Measurements from ENCODE around the gene DTD1. TPM values are rescaled to one million over a fixed set of nuclear protein-coding genes. Genes with fewer than 3 reads are reported as not detected.

The DTD1 gene
- total RNA-seq, 4 donors from 2014 or later = 31.0 to 49.8 (median 39.7) TPM

DNA sequence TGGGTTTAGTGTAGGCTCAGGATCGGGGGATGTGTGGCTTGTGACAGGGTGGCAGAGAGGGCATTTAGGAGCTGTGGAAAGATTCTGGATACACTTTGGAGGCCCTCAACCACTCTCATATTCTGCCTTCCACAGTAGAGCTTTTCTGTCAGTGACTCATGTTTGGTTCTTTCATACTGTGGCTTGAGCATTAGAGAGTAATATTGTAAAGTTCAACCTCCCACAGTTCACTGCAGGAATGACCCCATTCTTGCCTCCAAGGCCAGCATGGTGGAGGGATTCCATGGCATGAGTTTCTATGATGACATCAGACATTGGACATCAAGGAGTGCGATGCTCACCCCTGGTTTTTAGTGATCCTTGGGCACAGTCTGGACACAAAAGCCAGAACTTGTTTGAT is 50.9 kb downstream of the DTD1 start:
- Histone ChIP-seq H3K36me3 (peaks cover 0 to 5% (median 0%) of the 10 kb centered on the region in 3 donors), H3K4me3 (no peak overlapping the region), H3K4me1 (peaks cover 0 to 6% (median 0%) of the 10 kb centered on the region in 4 donors), H3K9me3 (no peaks in the 10 kb centered on the region), H3K27me3 (no peaks in the 10 kb centered on the region), H3K27ac (no peak overlapping the region)
- 78 to 85% methylated on average over 2 of the region's 2 CpGs for WGBS, 2 donors
- TF ChIP-seq, protein P1, sequence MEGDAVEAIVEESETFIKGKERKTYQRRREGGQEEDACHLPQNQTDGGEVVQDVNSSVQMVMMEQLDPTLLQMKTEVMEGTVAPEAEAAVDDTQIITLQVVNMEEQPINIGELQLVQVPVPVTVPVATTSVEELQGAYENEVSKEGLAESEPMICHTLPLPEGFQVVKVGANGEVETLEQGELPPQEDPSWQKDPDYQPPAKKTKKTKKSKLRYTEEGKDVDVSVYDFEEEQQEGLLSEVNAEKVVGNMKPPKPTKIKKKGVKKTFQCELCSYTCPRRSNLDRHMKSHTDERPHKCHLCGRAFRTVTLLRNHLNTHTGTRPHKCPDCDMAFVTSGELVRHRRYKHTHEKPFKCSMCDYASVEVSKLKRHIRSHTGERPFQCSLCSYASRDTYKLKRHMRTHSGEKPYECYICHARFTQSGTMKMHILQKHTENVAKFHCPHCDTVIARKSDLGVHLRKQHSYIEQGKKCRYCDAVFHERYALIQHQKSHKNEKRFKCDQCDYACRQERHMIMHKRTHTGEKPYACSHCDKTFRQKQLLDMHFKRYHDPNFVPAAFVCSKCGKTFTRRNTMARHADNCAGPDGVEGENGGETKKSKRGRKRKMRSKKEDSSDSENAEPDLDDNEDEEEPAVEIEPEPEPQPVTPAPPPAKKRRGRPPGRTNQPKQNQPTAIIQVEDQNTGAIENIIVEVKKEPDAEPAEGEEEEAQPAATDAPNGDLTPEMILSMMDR (IDR thresholded peaks at IDR 0.05) = no peak
- no peak for TF ChIP-seq EP300 (IDR thresholded peaks at IDR 0.05)
- TF ChIP-seq POLR2A (IDR thresholded peaks at IDR 0.05) = no peak
- no peak for DNase-seq (ENCODE audit: low spot score in 2 of 2)

DNA sequence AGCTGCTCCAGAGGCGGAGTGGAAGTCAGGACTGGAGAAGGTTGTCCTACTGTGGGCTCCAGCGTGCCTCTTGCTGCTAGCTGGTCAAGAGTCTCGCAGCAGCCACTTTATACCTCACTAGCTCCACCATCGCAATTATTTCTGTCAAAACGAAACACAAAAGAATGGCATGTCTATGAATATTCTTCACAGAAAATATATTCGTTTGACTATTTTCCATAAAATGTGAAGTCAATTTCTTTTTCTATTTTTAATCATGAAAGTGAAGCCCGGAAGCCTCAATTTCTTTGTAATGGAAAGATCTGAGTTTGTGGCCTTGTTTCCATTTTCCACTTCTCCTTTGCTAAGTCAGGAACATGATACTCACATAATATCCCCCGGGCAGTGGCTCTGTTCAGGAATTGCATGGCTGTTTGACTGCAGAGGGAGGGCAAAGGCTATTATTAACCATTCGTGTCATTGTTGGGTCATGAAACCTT is 51.7 kb downstream of the DTD1 start:
- peaks cover 0 to 5% (median 0%) of the 10 kb centered on the region in 3 donors for H3K36me3 ChIP-seq
- H3K4me3 ChIP-seq = no peak overlapping the region
- peaks cover 0 to 6% (median 0%) of the 10 kb centered on the region in 4 donors for H3K4me1 ChIP-seq
- H3K9me3 ChIP-seq = no peaks in the 10 kb centered on the region
- DNase-seq (ENCODE audit: low spot score in 2 of 2) = no peak
- TF ChIP-seq EP300 (IDR thresholded peaks at IDR 0.05) (no peak), POLR2A (IDR thresholded peaks at IDR 0.05) (no peak)
- TF ChIP-seq, protein P1 (IDR thresholded peaks at IDR 0.05) = no peak
- H3K27ac ChIP-seq = peak overlapping the region in 1 of 4 donors; percentile 21
- no peaks in the 10 kb centered on the region for H3K27me3 ChIP-seq
- 60 to 62% methylated on average over 9 of the region's 9 CpGs for WGBS, 2 donors

DNA sequence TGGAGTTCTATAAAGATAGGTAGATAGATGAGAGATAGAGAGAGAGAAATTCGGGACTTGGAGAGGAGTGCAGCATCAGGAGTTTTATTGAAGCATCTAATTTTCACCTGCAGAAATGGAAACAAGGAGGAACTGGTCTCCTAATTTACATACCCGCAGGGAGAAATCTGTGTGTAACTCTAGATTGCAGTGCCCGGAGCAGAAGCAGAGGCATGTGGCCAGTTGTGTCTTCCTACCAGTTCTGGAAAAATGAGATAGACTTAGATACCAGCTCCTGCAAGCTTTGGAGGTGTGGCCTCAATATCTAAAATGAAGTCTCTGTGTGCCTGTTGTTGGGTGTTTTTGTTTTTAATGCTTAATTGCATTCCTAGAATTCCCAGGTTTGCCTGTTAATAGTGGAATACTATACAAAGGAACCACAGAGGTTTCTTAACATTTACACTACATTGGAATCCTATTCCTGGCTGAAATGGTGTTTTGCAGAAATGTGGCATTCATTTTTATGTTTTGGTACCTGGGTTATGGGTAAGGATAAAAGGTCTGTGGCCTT is 57.4 kb downstream of the DTD1 start:
- H3K27me3 ChIP-seq = no peaks in the 10 kb centered on the region
- no peak for DNase-seq (ENCODE audit: low spot score in 2 of 2)
- WGBS, 2 donors = 77 to 82% methylated on average over 3 of the region's 3 CpGs
- no peaks in the 10 kb centered on the region for H3K9me3 ChIP-seq
- TF ChIP-seq, protein P1 (IDR thresholded peaks at IDR 0.05) = no peak
- TF ChIP-seq EP300 (IDR thresholded peaks at IDR 0.05) = no peak
- TF ChIP-seq POLR2A (IDR thresholded peaks at IDR 0.05) = no peak
- H3K36me3 ChIP-seq = no peaks in the 10 kb centered on the region
- H3K27ac ChIP-seq = no peak overlapping the region
- peaks cover 0 to 5% (median 0%) of the 10 kb centered on the region in 4 donors for H3K4me1 ChIP-seq
- no peak overlapping the region for H3K4me3 ChIP-seq

DNA sequence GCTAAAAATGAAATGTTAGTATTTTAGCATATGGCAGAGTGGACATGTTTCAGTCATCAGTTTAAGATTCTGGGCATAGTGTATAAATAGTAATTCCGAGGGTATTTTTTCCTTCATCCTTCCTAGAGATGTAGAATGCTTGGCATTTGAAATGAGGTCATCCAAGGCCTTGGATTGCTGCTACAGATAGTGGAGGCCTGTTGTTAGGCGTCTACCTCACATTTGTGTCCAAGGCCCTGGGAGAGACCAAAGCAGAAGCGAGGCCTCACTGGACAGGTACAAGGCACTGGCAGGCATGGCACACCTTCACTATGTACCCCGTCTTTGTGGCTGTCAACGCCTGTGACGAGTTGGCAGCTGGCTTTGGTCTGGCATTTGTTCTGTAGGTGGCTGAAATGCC is 58.0 kb downstream of the DTD1 start:
- Histone ChIP-seq H3K4me3 (no peak overlapping the region), H3K4me1 (peaks cover 0 to 5% (median 0%) of the 10 kb centered on the region in 4 donors), H3K9me3 (no peaks in the 10 kb centered on the region), H3K27ac (no peak overlapping the region), H3K27me3 (no peaks in the 10 kb centered on the region), H3K36me3 (no peaks in the 10 kb centered on the region)
- WGBS, 2 donors = 81 to 85% methylated on average over 6 of the region's 6 CpGs
- TF ChIP-seq EP300 (IDR thresholded peaks at IDR 0.05) (no peak), POLR2A (IDR thresholded peaks at IDR 0.05) (no peak)
- TF ChIP-seq, protein P1 (IDR thresholded peaks at IDR 0.05) = no peak
- DNase-seq (ENCODE audit: low spot score in 2 of 2) = no peak

DNA sequence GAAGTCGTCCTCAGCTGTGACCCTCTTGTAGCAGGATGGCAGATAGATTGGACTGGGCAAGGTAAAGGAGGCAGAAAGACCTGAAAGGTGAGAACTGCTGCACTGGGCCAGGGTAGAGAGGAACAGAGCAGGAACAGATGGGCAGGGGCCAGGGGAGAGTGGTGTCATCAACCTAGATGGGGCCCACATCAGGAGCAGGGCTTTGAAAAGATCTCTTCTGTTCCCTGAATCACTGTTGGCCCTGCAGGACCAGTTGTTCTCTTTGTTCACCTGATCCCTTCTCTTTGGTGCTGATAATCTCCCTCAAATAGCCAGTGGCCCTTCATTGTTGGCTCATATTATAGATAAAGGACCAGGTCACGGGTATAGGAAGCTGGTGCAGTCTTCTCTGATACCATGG is 59.9 kb downstream of the DTD1 start:
- H3K27me3 ChIP-seq = no peaks in the 10 kb centered on the region
- no peak for TF ChIP-seq POLR2A (IDR thresholded peaks at IDR 0.05)
- no peak for TF ChIP-seq EP300 (IDR thresholded peaks at IDR 0.05)
- TF ChIP-seq, protein P1 (IDR thresholded peaks at IDR 0.05) = no peak
- H3K36me3 ChIP-seq = no peaks in the 10 kb centered on the region
- no peak overlapping the region for H3K4me3 ChIP-seq
- H3K27ac ChIP-seq = no peak overlapping the region
- WGBS, 2 donors = 85 to 100% methylated on average over 1 to 2 of the region's 2 CpGs
- H3K9me3 ChIP-seq = no peaks in the 10 kb centered on the region
- H3K4me1 ChIP-seq = peaks cover 0 to 5% (median 0%) of the 10 kb centered on the region in 4 donors
- DNase-seq (ENCODE audit: low spot score in 2 of 2) = no peak
